Activated naive CD4-positive, alpha-beta T cell treated with anti-CD3 and anti-CD28 coated beads, Interleukin-2, amount 50 U/mL, for 16 hours (primary cell): ENCODE results near the gene TMEM190.

Source experiments
- DNase-seq: peaks from one replicate; pipeline ENCODE4 v3.0.0-alpha.2; 2020

The TMEM190 gene

DNA sequence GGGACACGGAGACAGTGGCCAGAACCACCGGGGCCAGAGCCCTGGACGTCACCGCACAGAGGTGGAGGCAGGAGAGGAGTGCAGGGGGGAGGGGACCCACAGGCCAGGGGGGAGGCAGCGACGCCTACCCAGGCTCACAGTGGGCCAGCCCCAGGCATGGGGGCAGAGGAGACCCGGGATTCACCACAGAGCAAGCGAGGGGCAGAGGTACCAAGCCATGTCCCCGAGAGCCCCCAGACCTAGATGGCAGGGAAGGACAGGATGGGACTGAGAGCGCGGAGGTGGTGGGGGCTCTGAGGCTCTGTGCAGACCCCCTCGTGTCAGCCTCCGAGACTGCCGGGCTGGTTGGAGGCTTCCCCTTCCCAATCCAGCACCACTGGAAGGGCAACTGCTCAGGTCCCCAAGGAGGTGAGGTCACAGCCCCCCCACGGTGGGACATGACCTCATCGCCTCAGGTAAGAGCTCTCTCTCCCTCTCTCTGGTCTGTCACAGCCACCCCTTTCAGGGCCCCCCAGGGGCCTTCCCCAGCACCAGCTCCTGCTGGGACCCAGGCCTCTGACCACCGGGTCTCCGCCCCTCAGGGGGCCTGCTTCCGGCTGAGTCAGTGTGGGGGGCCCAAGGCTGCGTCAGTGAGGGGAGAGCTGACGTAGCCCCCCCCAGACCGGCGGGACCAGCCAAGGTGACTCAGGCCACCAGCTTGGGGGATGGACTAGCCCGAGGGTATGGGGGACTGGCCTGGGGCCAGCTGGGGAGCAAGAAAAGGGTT, 4.1 kb upstream of the TMEM190 start:
- DNase-seq, result no peak

- no peak for DNase-seq
Observed at GRCh38 chr19:55373306-55373992, 3.2 kb upstream of the TMEM190 start.

DNA sequence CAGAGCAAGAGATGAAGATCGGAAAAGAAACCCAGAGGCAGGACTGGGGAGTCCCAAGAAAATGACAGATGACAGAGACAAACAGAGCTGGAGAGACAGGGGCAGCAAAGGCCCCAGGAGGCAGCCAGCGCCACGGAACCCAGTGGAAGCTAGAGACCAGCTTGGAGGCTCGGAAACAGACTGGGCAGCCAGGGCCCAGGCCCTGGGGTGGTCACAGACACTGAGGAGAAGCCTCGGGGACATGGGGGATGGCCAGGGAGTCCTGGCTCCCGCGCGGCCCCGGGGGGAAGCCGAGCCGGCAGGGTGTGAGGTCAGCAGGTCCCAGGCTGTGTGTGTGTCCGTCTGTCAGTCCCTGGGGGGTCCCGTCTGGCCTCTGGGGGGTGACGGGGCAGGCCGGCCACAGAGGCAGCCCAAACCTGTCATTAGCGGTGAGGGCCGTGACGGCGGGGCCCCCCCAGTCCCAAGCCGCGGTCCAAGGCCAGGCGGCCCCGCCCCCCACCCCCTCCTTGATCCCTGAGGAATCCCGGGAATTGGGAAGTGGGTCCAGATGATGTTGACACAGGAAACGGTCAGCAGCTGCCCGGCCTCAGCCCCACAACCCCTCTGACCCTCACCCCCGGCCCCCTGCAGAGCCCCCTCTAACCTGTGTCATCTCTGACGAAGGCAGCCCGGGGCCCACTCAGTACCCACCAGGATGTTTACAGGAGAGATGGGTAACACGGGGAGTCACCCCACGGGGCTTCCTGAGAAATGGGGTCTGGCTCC, 2.5 kb upstream of the TMEM190 start:
- no peak for DNase-seq

GRCh38 chr19:55377356-55378131, 918 bp downstream of the TMEM190 start:
- no peak for DNase-seq

DNA sequence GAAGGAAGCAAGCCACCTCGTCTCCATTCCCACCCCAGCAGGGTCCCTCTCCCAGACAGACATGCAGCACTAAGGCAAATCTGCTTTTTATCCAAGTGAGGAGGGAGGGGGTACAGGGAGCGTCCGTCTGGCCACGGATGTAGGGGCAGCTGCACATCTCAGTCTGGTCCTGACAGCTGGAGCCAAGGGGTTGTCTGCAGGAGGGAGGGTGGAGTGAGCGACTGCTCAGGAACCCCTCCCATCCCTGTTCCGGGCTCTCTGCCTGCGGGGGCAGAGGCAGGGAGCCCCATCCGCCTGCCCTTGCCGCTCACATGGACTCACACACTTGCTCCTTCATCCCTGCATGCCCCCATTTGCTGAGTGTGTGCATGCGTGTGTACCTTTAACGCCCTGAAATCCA, 2.5 kb downstream of the TMEM190 start:
- DNase-seq, result no peak

GRCh38 chr19:55382013-55382412, 5.4 kb downstream of the TMEM190 start:
- DNase-seq, result no peak

DNA sequence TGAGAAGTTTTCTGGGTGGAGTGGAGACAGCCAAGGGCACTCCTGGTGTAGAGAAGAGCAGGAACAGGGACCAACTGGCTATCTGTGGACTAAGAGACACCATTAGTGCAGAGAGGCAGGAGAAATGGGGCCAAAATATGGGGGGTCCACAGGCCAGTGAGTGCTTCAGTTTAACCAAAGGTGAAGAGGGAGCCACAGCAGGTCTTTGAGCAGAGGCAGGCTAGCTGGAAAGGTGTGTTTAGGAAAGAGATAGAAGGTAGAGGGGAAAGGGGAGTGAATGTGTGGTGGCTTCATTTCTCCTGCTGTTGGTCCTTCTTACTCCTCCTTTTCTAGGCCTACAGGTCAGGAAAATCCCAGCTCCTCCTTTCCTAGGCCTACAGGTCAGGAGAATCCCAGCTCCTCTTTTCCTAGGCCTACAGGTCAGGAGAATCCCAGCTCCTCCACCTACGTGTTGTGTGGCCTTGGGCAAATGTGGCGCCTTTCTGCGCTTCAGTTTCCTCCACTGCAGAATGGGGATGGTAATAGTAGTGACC, 6.0 kb downstream of the TMEM190 start:
- no peak for DNase-seq

GRCh38 chr19:55383279-55384130, 6.9 kb downstream of the TMEM190 start:
- DNase-seq, result peak; percentile 57

GRCh38 chr19:55384131-55384919, 7.7 kb downstream of the TMEM190 start, which contains the start of gene TMEM238:
Gene TMEM238, minus strand, starts transcription at chr19:55384292. Its CDS starts 33 bp downstream, at chr19:55384259.
- DNase-seq, result peak; percentile 46

- peak; percentile 97 for DNase-seq
Observed at GRCh38 chr19:55384920-55385723, 8.5 kb downstream of the TMEM190 start.

GRCh38 chr19:55385724-55386492, 9.3 kb downstream of the TMEM190 start, which contains the start of gene RPL28:
Gene RPL28, plus strand, starts transcription at chr19:55385932. Its CDS starts 426 bp downstream, at chr19:55386358.
- DNase-seq, result peak; percentile 98

DNA sequence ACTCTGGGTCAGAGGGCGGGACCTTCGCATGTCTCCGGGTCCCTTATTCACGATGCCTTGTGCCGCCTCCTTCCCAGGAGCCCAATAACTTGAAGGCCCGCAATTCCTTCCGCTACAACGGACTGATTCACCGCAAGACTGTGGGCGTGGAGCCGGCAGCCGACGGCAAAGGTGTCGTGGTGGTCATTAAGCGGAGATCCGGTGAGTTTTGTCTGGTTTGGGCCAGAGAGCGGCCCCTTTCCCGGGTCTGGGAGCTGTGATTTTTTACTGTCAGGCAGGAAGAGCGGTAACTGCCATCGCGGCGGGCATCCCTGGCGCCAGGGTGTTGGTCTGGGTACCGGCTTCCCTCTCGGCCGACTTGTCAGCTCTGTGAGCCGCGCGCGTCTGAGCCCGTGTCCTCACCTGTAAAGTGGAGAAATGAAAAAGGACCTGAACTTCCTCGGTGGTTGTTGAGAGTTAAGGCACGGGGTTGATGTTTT, 9.9 kb downstream of the TMEM190 start:
- no peak for DNase-seq

DNA sequence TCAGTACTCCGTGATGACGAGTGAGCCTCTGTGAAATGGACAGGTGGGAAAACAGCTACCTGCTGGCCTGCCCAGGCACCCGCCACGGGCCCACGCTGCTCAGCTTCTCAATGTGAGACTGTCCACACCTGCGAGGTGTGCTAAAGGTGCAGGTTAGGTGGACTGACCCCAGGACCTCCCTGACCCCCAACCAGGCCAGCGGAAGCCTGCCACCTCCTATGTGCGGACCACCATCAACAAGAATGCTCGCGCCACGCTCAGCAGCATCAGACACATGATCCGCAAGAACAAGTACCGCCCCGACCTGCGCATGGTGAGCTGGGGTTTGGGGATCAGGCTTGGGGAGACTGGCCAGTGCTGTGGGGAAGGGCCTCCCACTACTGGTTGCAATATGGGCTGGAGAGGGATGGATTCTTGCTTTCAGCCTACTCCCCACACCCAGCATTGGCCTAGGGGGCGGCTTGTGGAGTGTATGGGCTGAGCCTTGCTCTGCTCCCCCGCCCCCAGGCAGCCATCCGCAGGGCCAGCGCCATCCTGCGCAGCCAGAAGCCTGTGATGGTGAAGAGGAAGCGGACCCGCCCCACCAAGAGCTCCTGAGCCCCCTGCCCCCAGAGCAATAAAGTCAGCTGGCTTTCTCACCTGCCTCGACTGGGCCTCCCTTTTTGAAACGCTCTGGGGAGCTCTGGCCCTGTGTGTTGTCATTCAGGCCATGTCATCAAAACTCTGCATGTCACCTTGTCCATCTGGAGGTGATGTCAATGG, 11.3 kb downstream of the TMEM190 start:
- no peak for DNase-seq

GRCh38 chr19:55389386-55390317, 13.0 kb downstream of the TMEM190 start:
- DNase-seq, result no peak

DNA sequence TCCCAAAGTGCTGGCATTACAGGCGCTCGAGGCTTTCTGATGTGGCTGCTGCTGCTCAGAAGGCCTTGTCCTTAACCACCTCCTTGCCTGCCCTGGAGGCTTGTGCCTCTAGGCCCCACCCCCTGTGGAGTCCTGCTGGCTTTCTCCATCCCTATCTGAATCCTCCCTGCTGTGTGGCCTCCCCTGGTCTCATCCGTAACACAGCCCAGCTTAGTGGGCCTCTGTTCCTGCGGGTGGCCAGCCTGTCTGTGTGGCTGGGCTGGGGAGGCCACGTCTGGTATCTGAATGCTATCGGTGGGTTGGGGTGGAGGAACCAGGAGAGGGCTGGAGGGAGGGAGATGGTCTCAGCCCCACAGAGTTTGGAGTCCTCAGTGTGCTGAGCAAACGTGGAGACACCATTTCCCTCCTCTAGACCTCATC, 13.8 kb downstream of the TMEM190 start:
- no peak for DNase-seq

DNA sequence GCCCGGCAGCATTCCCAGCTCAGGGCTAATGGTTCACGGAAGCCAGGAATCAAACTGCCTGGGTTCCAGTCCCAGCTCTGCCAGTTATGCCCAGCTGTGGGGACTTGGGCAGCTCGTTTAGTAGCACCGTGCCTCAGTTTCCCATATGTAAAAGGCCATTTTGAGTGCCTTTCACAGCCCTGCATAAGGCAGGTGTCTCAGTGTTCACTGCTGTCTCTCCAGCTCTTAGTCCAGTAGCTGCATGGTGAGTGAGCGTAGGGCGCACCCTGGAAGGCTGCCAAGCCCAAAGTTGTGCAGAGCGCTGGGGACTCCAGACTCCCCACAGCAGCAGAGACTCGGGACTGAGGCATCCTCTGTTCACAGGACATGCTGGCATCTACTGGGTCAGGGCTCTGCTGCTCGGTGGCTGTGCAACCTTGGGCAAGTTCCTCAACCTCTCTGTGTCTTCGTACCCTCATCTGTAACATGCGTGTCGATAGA, 14.6 kb downstream of the TMEM190 start:
- no peak for DNase-seq
